IPS-18c (cell line): ENCODE results near the gene MYH14.

Experiments used
- H3K4me3 ChIP-seq: 2 replicates; pipeline ENCODE4 v1.7.0; 2013; ENCODE audit warnings: low read depth, mild to moderate bottlenecking, low read length, moderate library complexity; ENCODE audit not compliant: insufficient read depth
- H3K9me3 ChIP-seq: one replicate; pipeline ENCODE4 v1.6.1; 2013; ENCODE audit warnings: mild to moderate bottlenecking, low read length, moderate library complexity; ENCODE audit not compliant: control insufficient read depth, insufficient read depth

The MYH14 gene

GRCh38 chr19:50315773-50316448, 112.5 kb downstream of the MYH14 start:
- Histone ChIP-seq H3K9me3 (no peaks in the 10 kb centered on the region), H3K4me3 (peak overlapping the region; percentile 58; the same call in 1 of the 2 replicates)

DNA sequence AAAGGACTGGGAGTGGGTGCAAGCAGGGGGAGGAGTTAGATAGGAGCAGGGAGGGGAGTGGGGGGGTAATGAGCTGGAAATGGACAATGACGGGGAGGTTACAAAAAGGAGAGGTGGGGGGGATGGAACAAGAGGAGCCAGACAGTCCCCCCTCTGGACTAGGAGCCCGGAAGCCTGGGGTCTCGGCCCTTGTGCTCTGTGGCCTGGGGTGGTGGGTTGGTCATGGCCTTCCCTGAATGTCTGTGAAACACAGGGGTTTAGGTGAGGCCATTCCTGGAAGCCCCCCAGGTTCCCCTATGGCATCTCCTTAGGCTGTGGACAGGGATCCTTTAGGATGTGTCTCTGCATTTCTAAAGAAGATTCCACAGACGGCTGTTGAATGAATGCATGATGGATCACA, 113.7 kb downstream of the MYH14 start:
- Histone ChIP-seq H3K9me3 (no peaks in the 10 kb centered on the region), H3K4me3 (no peak overlapping the region)

- Histone ChIP-seq H3K9me3 (no peaks in the 10 kb centered on the region), H3K4me3 (no peak overlapping the region)
Observed at GRCh38 chr19:50318438-50318837, 115.0 kb downstream of the MYH14 start.

DNA sequence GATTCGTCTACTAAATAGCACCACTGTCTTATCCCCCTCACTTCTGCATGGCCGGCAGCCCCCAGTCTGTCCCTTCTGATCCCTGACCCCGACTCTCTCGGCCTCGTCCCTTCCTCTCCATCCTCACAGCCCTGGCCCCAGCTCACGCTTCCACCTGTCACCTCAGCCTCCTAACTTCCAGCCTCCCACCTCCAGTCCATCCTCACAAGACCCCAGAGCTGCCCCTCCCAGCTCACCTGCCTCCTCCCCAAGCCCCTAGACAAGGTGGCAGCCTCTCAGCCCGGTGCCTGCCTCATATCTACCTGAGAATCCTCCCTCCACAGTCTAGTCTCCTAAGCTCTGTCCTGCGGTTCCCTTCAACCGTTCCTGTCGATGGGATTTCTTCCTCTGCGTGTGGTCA, 115.7 kb downstream of the MYH14 start:
- Histone ChIP-seq H3K4me3 (no peak overlapping the region), H3K9me3 (no peaks in the 10 kb centered on the region)

GRCh38 chr19:50320051-50320450, 116.6 kb downstream of the MYH14 start:
- Histone ChIP-seq H3K9me3 (no peaks in the 10 kb centered on the region), H3K4me3 (no peak overlapping the region)

GRCh38 chr19:50320596-50320995, 117.2 kb downstream of the MYH14 start:
- H3K4me3 ChIP-seq, result no peak overlapping the region
- no peaks in the 10 kb centered on the region for H3K9me3 ChIP-seq

DNA sequence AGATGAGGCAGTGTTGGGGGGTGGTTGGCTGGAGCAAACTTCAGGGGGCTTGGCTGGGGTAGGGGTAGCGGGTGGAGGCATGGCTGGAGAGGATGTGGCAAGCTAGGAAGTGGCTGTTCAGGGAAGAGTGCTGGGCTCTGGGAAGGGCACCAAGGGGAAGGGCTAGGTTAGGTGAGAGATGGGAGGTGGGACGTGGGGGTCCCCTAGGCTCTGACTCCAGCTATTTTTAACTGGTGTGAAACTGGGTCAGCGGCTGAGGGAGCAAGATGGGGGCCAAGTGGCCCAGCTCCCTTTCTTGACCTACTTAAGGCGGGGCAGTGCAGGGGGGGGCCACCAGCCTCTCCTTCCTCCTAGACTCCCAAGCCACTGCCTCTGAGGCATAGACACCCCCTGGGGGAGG, 118.4 kb downstream of the MYH14 start:
- no peak overlapping the region for H3K4me3 ChIP-seq
- no peaks in the 10 kb centered on the region for H3K9me3 ChIP-seq

DNA sequence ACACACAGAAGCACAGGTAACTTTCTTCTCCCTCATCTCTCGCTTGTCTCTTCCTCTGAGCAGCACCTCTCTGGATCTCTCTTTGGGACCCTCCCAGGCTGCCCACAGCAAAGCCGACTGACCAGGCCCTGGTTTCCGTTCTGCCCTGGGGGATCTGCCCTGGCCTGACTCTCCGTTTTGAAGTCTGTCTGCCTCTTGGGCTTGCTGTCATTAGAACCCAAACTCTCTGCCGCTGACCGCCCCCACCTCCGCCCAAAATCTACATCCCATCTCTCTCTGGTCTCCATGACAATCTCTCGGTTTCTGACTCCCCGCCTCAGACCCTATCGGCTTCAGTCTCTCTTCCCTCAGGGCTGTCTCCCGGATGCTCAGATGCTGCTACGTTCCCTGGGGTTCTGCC, 118.8 kb downstream of the MYH14 start:
- Histone ChIP-seq H3K9me3 (no peaks in the 10 kb centered on the region), H3K4me3 (no peak overlapping the region)

DNA sequence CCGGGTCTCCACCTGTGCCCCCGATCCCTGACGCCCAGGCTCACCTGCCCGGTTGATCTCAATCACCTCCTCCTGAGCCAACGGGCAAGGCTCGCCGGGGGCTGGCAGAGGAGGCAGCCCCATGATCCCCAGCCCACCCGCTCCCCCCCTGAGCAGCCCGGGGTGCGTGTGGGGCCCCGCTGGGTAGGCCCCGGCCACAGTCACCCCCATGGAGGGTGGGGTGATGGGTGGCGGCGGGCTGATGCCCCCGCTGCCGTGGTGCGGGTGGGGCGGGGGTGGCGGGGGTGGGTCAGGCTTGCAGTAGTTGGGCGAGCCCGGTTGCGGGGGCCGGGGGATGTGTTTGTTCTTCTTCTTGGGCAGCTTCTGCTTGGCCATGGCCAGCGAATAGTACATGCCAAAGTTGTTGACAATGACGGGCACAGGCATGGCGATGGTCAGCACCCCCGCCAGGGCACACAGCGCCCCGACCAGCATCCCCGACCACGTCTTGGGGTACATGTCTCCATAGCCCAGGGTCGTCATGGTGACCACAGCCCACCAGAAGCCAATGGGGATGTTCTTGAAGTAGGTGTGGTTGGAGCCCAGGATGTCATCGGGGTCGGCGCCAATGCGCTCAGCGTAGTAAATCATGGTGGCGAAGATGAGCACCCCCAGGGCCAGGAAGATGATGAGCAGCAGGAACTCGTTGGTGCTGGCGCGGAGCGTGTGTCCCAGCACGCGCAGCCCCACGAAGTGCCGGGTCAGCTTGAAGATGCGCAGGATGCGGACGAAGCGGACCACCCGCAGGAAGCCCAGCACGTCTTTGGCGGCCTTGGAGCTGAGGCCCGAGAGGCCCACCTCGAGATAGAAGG, 119.7 kb downstream of the MYH14 start:
- Histone ChIP-seq H3K9me3 (no peaks in the 10 kb centered on the region), H3K4me3 (no peak overlapping the region)

DNA sequence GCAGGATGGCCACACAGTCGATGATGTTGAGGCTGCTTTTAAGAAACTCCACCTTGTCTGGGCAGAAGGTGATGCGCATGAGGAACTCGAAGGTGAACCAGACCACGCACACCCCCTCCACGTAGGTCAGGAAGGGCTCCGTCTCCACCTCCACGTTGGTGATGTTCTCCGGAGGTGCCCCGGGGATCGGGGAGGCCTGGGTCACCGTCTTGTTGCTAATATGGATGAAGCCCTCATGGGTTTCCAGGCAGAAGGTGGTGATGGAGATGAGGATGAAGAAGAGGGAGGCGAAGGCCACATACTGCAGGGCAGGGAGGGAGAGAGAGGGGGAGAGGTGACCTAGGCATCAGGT, 120.3 kb downstream of the MYH14 start:
- Histone ChIP-seq H3K4me3 (no peak overlapping the region), H3K9me3 (no peaks in the 10 kb centered on the region)

DNA sequence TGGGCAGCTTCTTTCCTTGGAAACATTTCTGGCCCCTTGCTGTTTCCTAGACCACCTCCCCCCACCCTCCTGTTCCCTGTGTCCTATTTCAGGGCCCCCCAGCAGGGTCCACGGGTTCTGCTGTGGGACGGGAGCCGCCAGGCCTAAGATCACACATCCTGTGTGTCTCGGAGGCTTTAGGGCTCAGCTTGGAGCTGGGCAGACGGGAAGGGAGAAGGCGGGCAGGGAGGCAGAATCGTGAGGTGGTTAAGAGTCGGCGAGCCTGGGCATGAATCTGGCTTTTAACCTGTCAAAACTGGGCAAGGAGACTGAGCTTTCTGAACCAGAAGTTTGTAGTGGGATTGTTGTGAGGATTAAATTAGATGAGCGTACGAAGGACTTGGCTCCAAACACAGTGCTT, 120.9 kb downstream of the MYH14 start:
- Histone ChIP-seq H3K9me3 (no peaks in the 10 kb centered on the region), H3K4me3 (no peak overlapping the region)

GRCh38 chr19:50325310-50326100, 122.1 kb downstream of the MYH14 start:
- H3K9me3 ChIP-seq, result no peaks in the 10 kb centered on the region
- H3K4me3 ChIP-seq, result peak overlapping the region; percentile 63

DNA sequence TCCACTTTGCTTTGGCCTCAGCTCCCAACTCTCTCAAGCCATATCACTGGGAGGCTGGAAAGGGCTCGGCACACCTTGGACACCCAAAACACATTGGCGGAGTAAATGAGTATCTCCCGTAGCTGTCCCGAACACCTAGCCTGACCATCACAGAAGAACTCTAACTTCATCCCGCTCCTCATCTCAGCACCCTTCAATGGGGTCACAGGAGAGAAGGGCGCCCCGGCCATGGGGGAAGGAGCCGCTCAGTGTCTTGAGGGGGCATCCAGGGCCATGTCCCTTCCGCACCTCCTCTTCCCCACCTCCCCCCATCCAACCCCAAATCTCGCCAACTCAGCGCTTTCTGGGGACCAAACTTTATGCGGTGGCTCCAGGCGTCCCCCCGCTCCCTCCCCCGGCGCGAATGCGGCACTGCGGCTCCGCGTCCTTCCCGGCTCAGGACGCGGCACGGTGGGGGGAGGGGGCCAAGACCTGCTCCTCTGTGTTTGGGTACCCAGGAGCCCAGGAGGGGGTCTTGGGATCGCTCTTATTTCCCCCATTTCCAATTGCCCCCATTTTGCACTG, 122.8 kb downstream of the MYH14 start:
- Histone ChIP-seq H3K9me3 (no peaks in the 10 kb centered on the region), H3K4me3 (peak overlapping the region; percentile 63)

GRCh38 chr19:50327013-50327412, 123.6 kb downstream of the MYH14 start:
- H3K4me3 ChIP-seq, result peak overlapping the region; percentile 63; the same call in 1 of the 2 replicates
- H3K9me3 ChIP-seq, result no peaks in the 10 kb centered on the region

DNA sequence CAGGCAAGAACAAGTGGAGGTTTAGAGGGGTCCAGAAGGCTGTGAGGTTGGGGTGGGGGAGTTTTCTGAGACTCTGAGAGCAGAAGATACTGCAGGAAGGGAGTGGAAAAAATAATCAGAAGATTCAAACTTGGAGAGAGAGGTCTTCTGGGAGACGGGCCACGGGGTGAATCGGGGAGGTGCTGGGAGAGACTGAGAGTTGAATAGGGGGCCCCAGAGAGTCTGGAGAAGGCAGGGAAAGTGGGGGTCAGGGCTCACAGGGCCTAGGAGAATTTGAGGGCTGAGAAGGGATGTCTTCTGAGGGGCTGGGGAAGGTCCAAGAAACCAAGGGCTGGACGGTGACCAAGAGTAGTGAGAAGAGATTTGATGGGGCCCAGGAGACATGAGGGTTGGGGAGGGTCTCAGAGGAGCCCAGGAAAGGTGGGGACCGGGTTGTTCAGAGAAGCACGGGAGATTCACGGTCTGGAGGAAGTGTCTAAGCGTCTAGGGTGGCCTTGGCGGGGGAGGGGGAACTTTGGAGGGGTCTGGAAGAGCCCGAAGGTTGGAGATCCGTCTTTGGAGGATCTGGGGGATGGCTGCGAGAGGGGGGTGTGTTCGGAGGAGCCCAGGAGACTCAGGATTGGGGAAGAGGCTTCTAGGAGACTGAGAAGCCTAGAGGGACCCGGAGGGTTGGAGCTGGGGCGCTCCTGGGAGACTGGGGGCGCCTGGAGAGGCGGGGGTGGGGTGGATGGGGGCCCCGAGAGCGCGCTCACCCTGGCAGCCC, 124.2 kb downstream of the MYH14 start:
- Histone ChIP-seq H3K9me3 (no peaks in the 10 kb centered on the region), H3K4me3 (peak overlapping the region; percentile 63; the same call in 1 of the 2 replicates)

- Histone ChIP-seq H3K9me3 (no peaks in the 10 kb centered on the region), H3K4me3 (peak overlapping the region; percentile 61)
Observed at GRCh38 chr19:50328224-50328872, 124.9 kb downstream of the MYH14 start.

- H3K4me3 ChIP-seq, result no peak overlapping the region
- no peaks in the 10 kb centered on the region for H3K9me3 ChIP-seq
Observed at GRCh38 chr19:50328873-50329145, 125.4 kb downstream of the MYH14 start.
